Measurements from ENCODE around the gene FSD1. TPM values are rescaled to one million over a fixed set of nuclear protein-coding genes. Genes with fewer than 3 reads are reported as not detected.
A peak's percentile ranks its signal among the peaks of the same experiment; 100 is the strongest.

FSD1 gene
- total RNA-seq, 2 donors from 2014 or later = not detected

- H3K4me3 ChIP-seq = no peak overlapping the region
- no peak for ATAC-seq
Measured at GRCh38 chr19:4329858-4330257, 25.5 kb downstream of the FSD1 start.

GRCh38 chr19:4334929-4335570, 30.7 kb downstream of the FSD1 start:
- WGBS, 2 donors = 95 to 97% methylated on average over 7 of the region's 7 CpGs
- no peak for TF ChIP-seq CTCF (IDR thresholded peaks at IDR 0.05)
- no peak for TF ChIP-seq POLR2A (IDR thresholded peaks at IDR 0.05)
- H3K4me1 ChIP-seq = peaks cover 6% of the 10 kb centered on the region
- H3K9me3 ChIP-seq = no peaks in the 10 kb centered on the region
- no peaks in the 10 kb centered on the region for H3K27me3 ChIP-seq
- H3K36me3 ChIP-seq (replicated peaks in 1 of 2; ENCODE audit: insufficient read depth in 1 of 2, low read depth in 2 of 2) = no peaks in the 10 kb centered on the region
- no peak overlapping the region for H3K4me3 ChIP-seq
- no peak for ATAC-seq
- intact Hi-C loops (cut with DNase I) = no loop called here
- H3K27ac ChIP-seq = no peak overlapping the region
- DNase-seq = no peak

More at GRCh38 chr19:4329858-4330257, 25.5 kb downstream of the FSD1 start:
- no peak for DNase-seq
- 94 to 98% methylated on average over 14 to 18 of the region's 19 CpGs for WGBS, 2 donors
- no peaks in the 10 kb centered on the region for H3K36me3 ChIP-seq (replicated peaks in 1 of 2; ENCODE audit: insufficient read depth in 1 of 2, low read depth in 2 of 2)
- H3K4me1 ChIP-seq = peaks cover 21% of the 10 kb centered on the region
- H3K9me3 ChIP-seq = no peaks in the 10 kb centered on the region
- no peak overlapping the region for H3K27ac ChIP-seq
- no peak for TF ChIP-seq CTCF (IDR thresholded peaks at IDR 0.05)
- TF ChIP-seq POLR2A (IDR thresholded peaks at IDR 0.05) = no peak
- H3K27me3 ChIP-seq = no peaks in the 10 kb centered on the region
- intact Hi-C loops (cut with DNase I) = no loop called here

GRCh38 chr19:4337906-4338440, 33.6 kb downstream of the FSD1 start:
- Histone ChIP-seq H3K27ac (peak overlapping the region; percentile 57 to 90 (median 81)), H3K4me1 (peaks cover 25% of the 10 kb centered on the region), H3K9me3 (no peaks in the 10 kb centered on the region), H3K36me3 (replicated peaks in 1 of 2; ENCODE audit: insufficient read depth in 1 of 2, low read depth in 2 of 2) (no peaks in the 10 kb centered on the region), H3K27me3 (no peaks in the 10 kb centered on the region), H3K4me3 (peak overlapping the region; percentile 43 to 58)
- WGBS, 2 donors = 8 to 17% methylated on average over 12 to 14 of the region's 14 CpGs
- ATAC-seq = no peak
- TF ChIP-seq POLR2A (IDR thresholded peaks at IDR 0.05) (peak in 1 of 3 donors; percentile 54), CTCF (IDR thresholded peaks at IDR 0.05) (no peak)
- DNase-seq = peak in 2 of 4 donors; percentile 56 to 61
- intact Hi-C loops (cut with DNase I) = no loop called here

DNA sequence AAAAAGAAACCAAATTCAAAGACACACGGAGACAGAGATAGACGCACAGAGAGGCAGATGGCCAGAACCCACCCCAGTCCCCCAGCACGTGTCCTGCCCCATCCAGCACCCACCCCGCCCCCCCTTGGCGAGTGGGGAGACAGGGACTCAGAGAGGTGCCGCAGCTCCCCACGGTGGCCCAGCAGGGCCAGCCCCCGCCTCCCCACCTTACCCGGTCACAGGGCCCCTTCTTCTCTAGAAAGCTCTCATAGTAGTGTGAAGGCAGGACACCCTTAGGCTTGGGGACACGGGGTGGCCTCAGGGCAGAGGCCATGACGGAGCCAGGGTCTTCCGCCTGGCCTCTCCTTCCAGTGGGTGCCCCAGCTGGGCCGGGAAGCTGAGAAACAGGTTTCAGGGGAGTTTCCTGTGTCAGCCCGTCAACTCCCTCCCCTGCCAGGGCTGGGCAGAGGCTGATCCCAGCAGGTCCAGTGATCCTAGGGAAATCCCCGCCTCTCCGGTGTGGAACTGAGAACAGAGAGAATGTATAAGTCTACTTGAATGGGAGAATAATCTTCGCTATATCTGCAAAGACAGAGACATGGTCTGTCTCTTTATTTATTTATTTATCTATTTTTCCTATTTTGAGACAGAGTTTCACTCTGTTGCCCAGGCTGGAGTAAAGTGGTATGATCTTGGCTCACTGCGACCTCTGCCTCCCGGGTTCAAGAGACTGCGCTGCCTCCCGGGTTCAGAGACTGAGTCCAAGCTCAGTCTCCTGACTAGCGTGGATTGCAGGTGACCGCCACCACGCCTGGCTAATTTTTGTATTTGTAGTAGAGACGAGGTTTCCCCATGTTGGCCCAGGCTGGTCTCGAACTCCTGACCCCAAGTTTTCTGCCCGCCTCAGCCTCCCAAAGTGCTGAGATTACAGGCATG, 34.3 kb downstream of the FSD1 start, which contains the start of gene STAP2:
STAP2 (minus strand) TSS at position 387 of the 915 bp plus-strand sequence; CDS start at position 313, 74 bp downstream.
- H3K4me3 ChIP-seq = peak within 1 kb of the TSS; percentile 43 to 58
- H3K27me3 ChIP-seq = no peaks in the 10 kb centered on the region
- no peak for TF ChIP-seq CTCF (IDR thresholded peaks at IDR 0.05)
- peak in 2 of 3 donors; percentile 62 to 71 for TF ChIP-seq POLR2A (IDR thresholded peaks at IDR 0.05)
- peak within 1 kb of the TSS; percentile 57 to 90 (median 81) for H3K27ac ChIP-seq
- DNase-seq (peak; percentile 76 to 86 (median 84)), ATAC-seq (peak; percentile 21)
- WGBS, 2 donors = 24 to 27% methylated on average over 22 to 27 of the region's 27 CpGs
- H3K9me3 ChIP-seq = no peaks in the 10 kb centered on the region
- intact Hi-C loops (cut with DNase I) = no loop called here
- H3K36me3 ChIP-seq (replicated peaks in 1 of 2; ENCODE audit: insufficient read depth in 1 of 2, low read depth in 2 of 2) = no peaks in the 10 kb centered on the region
- H3K4me1 ChIP-seq = peaks cover 28% of the 10 kb centered on the region
